T-helper 2 cell (primary cell): Measurements from ENCODE around the gene SH3BP5.

Experiments
- DNase-seq, 5 experiments: peaks; one replicate each; pipeline versions ENCODE4 v3.0.0 to v3.0.0-alpha.2; 2012 to 2022

SH3BP5 gene

GRCh38 chr3:15297608-15298350 is 34.6 kb downstream of the SH3BP5 start:
- DNase-seq: no peak

GRCh38 chr3:15295506-15295905 is 36.9 kb downstream of the SH3BP5 start:
- no peak for DNase-seq

GRCh38 chr3:15294929-15295328 is 37.5 kb downstream of the SH3BP5 start:
- no peak for DNase-seq

- DNase-seq: no peak
Measured at GRCh38 chr3:15292765-15293522, 39.4 kb downstream of the SH3BP5 start.

- peak in 4 of 5 experiments; percentile 31 to 91 (median 74) for DNase-seq
Measured at GRCh38 chr3:15291589-15292541, 40.5 kb downstream of the SH3BP5 start.

- no peak for DNase-seq
Measured at GRCh38 chr3:15290736-15291135, 41.6 kb downstream of the SH3BP5 start.

- DNase-seq: peak in 1 of 5 experiments; percentile 39
Measured at GRCh38 chr3:15289661-15290060, 42.7 kb downstream of the SH3BP5 start.

GRCh38 chr3:15288331-15289035 is 43.9 kb downstream of the SH3BP5 start:
- no peak for DNase-seq

- DNase-seq: no peak
Measured at GRCh38 chr3:15287565-15288330, 44.6 kb downstream of the SH3BP5 start.

GRCh38 chr3:15286022-15286421 is 46.4 kb downstream of the SH3BP5 start:
- DNase-seq: no peak

- DNase-seq: no peak
Measured at GRCh38 chr3:15284121-15284889, 48.1 kb downstream of the SH3BP5 start.

- DNase-seq: no peak
Measured at GRCh38 chr3:15283702-15284101, 48.7 kb downstream of the SH3BP5 start.

GRCh38 chr3:15281817-15282216 is 50.6 kb downstream of the SH3BP5 start:
- no peak for DNase-seq

GRCh38 chr3:15280853-15281532 is 51.4 kb downstream of the SH3BP5 start:
- DNase-seq: no peak

GRCh38 chr3:15279671-15280402 is 52.5 kb downstream of the SH3BP5 start:
- DNase-seq: no peak

GRCh38 chr3:15279205-15279604 is 53.2 kb downstream of the SH3BP5 start:
- DNase-seq: no peak

GRCh38 chr3:15277861-15278500 is 54.4 kb downstream of the SH3BP5 start:
- DNase-seq: no peak

- DNase-seq: no peak
Measured at GRCh38 chr3:15276028-15276724, 56.2 kb downstream of the SH3BP5 start.
